DMS 273 (cell line): ENCODE data around the gene PRR13.
"Not testable (repeated sequence)": the region's sequence is repeated elsewhere in the genome, so short reads cannot be mapped to it uniquely, and the experiment has no call there.

Source experiments
- DNase-seq: peaks from one replicate; lab custom pipeline; 2025; ENCODE audit not compliant: unreplicated experiment; lab: John Stamatoyannopoulos, UW

The PRR13 gene, protein sequence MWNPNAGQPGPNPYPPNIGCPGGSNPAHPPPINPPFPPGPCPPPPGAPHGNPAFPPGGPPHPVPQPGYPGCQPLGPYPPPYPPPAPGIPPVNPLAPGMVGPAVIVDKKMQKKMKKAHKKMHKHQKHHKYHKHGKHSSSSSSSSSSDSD

DNA sequence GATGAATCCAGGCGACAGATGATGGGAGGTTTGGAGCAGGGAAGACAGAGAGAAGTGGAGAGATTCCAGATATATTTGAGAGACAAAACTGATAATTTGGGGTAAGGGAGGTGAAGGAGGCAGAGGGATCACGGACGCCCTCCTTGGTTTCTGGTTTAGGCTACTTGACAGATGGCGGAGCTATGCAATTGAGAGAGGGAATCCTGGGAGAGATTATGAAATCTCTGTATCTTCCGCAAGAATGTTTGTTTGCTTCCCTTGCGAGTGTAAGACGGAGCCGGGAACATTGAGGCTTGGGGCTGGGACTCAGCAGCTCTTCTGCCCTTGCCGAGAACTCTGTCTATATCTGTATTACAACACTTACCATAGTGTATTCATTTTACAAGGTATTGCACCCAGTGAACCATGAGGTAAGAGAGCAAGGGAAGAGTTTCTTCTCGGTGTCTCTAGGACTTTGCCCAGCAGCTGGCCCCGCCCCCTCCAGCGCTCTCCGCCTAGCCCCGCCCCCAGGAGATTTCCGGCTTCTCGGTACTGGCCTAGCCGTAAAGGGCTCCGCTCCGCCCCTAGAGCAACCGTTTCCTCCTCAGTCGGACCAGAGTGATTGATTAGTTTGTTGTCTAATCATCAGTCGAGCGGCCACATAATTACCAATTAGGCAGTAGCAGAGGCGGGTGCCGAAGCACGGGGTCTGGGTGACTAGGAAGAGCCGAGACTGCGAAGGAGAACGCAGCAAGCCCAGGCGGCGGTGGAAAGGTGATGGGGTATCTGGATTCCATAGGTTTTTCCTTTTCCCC lies at the start of gene PRR13:
Gene PRR13, plus strand, starts transcription at position 695 of the 794 bp plus-strand sequence. CDS start 981 bp downstream, outside the sequence.
- peak; percentile 99 for DNase-seq

DNA sequence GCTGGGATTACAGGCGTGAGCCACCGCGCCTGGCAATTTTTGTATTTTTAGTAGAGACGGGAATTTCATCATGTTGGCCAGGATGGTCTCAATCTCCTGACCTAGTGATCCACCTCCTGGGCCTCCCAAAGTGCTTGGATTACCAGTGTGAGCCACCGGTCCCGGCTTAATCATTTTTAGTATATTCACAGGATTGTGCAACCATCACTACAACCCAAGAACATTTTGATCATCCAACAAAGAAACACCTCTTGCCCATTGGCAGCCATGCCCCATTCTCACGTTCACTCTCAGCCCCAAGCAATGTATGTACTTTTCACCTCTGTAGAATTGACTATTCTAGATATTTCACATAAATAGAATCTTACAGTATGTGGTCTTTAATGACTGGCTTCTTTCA lies 41.6 kb upstream of the PRR13 start:
- DNase-seq: no peak

DNA sequence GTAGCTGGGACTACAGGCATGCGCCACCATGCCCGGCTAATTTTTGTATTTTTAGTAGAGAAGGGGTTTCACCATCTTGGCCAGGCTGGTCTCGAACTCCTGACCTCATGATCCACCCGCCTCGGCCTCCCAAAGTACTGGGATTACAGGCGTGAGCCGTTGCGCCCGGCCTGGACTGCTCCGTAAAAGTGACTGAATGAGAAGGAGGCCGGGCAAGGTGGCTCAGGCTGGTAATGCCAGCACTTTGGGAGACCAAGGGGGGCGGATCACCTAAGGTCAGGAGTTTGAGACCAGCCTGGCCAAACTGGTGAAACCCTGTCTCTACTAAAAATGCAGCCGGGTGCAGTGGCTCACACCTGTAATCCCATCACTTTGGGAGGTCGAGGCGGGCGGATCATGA lies 39.2 kb upstream of the PRR13 start:
- DNase-seq: not testable (repeated sequence)

DNA sequence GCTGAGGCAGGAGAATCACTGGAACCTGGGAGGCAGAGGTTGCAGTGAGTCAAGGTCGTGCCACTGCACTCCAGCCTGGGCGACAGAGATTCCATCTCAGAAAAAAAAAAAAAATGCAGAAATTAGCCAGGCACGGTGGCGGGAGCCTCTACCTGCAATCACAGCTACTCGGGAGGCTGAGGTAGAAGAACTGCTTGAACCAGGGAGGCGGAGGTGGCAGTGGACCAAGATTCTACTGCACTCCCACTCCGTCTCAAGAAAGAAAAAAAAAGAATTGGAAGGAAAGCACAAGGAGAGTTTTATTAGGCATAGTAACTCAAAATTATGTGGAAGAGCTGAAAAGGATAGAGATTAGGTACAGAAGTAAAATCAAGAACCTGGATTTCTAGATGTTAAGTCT lies 38.7 kb upstream of the PRR13 start:
- no peak for DNase-seq

DNA sequence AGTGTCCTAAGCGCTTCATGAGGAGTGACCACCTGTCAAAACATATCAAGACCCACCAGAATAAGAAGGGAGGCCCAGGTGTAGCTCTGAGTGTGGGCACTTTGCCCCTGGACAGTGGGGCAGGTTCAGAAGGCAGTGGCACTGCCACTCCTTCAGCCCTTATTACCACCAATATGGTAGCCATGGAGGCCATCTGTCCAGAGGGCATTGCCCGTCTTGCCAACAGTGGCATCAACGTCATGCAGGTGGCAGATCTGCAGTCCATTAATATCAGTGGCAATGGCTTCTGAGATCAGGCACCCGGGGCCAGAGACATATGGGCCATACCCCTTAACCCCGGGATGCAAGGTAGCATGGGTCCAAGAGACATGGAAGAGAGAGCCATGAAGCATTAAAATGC lies 30.6 kb upstream of the PRR13 start:
- no peak for DNase-seq

DNA sequence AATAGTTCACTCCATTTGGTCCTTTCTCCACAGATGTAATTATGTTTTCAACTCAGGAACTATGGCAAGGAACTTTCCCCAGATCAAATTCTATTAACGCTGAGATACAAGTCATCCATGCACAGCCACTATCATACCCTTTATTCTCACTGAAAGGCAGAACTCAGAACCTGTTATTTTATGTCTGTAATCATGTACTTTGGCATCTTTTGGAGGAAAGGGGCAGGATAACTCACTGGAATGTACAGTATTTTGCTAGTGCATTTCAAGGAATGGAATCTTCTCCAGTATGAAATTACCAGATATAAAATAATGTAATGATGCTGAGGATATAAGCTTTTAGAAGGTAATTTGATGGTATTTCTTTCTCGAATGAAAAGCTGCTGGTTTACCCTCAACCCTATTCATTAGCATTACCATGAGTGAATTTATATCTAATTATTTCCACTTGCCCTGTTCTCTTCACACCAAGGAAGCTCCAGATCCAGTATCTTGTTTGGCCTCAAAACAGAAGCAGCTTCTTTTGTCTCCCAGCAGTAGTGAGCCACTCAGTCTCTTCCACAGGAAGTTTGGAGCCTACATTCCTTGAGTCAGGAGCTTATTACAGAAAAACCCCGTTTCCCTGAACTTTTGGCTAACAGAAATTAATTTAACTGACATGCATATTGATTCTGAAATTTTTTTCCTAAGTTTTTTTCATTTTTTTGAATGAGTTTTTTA lies 27.9 kb upstream of the PRR13 start:
- DNase-seq: no peak

DNA sequence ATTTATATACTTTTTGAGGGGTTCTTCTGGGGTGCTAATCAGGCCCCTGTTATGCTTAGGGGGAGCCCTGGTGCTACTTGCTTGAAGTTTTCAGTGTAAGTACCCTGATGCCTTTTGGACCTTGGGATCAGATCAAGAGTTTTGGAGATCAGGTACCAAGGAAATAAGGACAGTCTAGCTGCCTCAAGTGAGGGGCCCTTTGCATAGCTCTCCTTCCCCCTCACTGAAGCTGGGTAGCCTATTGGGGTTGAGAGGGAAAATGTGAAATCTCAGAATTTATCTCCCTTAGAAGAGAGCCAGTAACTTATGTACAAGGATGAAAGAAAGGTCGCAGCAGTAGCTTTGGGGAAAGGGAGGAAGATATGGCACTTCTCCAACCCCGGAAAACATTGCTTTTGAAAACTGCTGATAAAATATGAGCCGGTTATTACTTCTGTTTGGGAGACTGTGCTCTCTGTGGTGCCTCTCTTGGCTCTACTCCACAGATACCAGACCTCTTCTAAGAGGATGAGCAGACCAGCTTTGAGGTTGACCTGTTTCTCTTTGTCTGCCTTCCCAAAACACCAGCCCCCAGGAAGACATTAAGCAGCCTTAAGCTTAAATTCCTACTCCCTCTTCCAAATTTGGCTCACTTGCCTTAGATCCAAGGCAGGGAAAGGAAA lies 26.6 kb upstream of the PRR13 start:
- DNase-seq: no peak

DNA sequence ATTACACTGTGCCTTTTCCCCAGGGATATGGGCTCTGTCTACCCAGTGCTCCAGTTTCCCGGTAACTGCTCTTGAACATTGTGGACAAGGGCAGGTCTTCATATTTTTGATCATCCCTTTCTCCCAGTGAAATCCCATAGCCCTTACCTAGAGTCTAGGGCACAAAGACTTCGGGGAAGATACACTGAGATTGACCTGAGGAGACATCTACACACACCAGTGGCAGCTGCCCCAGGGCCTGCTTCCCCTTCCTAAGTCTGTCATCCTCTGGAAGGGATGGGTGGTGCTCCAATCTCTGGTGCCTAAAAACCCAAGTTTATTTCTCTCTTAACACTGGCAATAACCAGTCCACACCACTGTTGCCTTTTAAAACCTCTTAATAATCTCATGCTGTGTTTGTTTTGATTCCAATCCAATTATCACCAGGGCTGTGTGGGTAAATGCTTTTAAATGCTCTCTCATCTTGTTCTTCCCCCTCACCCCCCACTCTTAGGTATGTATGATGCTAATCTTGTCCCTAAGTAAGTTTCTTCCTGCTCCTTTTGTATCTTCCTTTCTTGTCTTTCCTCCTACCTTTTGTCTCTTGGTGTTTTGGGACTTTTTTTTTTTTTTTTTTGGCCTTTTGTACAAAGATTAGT lies 25.7 kb upstream of the PRR13 start:
- DNase-seq: not testable (repeated sequence)

DNA sequence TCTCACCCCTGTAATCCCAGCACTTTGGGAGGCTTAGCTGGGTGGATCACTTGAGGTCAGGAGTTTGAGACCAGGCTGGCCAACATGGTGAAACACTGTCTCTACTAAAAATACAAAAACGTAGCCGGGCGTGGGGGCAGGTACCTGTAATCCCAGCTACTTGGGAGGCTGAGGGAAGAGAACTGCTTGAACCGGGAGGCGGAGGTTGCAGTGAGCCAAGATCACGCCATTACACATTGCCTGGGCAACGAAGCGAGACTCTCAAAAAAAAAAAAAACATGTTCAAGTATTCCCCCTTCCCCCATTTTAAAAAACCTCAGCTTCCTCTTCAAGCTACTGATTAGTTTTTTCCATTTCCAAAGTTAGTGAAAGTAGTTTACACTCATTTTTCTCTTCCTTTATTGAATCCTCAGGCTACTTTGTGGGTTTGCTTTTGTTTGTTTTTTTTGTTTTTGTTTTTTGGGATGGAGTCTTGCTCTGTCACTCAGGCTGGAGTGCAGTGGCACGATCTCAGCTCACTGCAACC lies 24.2 kb upstream of the PRR13 start:
- DNase-seq: not testable (repeated sequence)

DNA sequence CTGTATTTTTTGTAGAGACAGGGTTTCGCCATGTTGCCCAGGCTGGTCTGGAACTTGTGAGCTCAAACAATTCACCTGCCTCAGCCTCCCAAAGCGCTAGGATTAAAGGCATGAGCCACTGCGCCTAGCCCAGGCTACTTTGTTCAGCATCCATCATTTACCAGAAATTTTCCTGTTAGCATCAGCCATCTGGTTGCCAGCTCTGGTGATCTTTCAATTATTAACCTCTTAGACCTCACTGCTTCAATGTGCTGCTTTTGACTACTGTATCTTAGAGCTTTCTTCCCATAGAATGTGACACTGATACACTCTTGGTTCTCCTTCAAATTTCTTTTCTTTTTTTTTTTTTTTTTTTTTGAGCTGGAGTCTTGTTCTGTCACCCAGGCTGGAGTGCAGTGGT lies 23.3 kb upstream of the PRR13 start:
- no peak for DNase-seq

DNA sequence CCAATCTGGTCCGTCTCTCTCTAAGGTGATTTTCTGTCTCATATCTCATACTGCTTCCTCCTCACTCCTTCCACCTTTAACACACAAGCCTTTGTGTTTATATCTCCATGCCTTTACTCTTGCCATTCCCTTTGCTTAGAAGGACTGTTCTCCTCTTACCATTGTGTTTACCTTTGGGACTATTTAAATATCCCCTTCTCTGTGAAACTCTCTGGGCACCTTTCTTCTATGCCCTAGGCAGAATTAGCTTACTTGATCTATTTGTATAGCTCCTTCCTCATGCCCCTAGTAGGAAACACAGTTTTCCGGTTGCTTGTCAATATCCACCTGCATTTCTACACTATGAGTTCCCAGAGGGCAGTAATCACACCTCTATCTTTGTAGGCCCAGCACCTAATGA lies 21.8 kb upstream of the PRR13 start:
- DNase-seq: no peak

DNA sequence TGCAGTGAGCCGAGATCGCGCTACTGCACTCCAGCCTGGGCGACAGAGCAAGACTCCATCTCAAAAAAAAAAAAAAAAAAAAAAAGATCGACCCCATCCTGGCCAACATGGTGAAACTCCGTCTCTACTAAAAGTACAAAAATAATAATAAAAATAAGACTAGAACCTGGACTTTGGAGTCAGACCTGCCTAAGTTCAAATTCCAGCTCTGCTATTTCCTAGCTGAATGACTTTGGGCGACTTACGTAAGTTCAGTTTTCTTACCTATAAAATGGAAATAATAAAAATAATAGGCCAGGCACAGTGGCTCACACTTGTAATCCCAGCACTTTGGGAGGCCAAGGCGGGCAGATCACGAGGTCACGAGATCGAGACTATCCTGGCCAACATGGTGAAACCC lies 19.3 kb upstream of the PRR13 start:
- DNase-seq: not testable (repeated sequence)

DNA sequence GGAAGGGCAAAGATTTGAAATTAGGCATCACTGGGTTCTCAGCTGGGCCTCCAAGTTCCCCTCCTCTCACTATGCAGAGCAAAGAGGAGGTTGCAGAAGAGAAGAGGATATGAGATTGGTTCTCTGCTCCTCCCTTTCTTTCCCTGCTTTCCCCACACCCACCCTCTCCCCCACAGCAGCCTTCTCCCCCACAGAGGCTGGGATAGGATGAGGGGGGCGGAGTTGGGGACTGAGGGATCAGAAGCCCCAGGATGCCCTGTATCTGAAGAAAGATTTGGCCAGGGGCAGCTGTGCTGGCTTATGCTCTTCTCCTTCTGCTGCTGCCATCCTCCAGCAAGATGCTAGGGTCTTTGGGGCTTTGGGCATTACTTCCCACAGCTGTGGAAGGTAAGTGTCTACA lies 17.9 kb upstream of the PRR13 start, which contains the start of gene AMHR2:
Gene AMHR2, plus strand, starts transcription at position 259 of the 400 bp plus-strand sequence. Its CDS starts 80 bp downstream, at position 339.
- no peak for DNase-seq

DNA sequence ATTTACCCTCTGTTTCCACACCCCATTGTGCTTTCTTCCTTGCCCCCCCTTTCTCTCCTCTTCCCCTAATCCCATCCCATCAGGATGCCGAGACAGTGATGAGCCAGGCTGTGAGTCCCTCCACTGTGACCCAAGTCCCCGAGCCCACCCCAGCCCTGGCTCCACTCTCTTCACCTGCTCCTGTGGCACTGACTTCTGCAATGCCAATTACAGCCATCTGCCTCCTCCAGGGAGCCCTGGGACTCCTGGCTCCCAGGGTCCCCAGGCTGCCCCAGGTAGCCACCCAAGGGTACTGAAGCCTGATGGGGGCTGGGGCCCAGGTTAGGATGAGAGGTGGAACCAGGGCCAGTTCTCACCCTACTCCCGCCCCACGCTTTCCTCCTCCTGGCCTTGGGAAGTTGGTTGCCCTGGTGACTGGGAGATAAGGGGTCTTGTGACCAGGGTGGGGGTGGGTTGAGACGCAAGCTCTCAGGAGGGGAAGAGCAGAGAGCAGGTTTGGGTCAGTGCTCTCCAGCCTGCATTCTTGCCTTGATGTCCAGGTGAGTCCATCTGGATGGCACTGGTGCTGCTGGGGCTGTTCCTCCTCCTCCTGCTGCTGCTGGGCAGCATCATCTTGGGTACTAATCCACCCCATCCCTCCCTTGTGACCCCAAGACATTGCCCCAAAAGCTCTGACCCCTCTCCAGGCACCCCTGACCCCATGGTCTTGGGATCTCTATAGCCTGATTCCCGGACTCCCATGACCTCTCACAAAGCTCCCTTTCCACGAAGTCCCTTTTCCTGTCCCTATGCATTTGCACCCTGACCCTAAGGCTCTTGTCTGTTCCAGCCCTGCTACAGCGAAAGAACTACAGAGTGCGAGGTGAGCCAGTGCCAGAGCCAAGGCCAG lies 16.7 kb upstream of the PRR13 start:
- DNase-seq: no peak

DNA sequence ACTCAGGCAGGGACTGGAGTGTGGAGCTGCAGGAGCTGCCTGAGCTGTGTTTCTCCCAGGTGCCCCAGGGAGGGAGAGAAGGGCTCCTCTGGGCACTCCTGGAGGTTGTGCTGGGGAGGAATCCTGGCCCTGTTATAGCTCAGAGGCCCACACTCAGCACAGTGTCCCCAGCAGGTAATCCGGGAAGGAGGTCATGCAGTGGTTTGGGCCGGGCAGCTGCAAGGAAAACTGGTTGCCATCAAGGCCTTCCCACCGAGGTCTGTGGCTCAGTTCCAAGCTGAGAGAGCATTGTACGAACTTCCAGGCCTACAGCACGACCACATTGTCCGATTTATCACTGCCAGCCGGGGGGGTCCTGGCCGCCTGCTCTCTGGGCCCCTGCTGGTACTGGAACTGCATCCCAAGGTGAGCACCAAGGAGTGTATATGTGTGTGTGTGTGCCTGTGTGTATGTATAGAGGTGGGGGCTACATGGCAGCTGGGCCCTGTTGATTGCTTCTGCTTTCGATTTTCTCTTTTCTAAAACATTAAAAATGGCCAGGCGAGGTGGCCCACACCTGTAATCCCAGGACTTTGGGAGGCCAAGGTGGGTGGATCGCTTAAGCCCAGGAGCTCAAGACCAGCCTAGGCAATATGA lies 15.9 kb upstream of the PRR13 start:
- no peak for DNase-seq

DNA sequence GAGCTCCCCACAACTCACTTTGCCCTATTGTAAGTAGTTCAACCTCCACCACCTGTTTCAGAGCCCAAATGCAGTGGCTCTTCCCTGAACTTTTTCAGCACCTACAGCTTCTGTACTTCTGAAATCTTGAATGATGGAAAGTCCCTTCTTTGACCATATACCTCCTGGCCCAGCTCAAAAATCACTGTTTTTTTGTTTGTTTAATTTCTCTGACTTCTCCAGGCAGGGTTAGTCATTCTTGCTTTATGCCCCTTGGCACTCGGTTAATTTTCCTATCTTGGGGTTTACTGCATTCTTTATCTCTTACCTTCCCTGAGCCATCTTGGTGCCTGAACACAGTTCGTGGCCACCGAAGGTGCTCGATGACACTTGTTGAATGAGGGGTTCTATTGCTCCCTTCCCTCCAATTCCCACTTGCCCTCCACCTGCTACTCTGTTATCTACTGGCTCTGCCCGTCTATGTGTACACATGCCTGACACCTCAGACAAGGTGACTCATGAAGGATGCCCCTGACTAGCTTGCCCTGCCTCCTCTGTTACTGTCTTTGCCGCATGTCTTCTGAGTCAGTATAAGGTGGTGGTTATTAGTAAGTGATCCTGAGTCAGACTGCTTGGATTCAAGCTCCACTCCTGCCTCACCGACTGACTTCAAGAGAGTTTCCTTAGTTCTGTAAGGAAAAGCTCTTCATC lies 13.5 kb upstream of the PRR13 start:
- no peak for DNase-seq

DNA sequence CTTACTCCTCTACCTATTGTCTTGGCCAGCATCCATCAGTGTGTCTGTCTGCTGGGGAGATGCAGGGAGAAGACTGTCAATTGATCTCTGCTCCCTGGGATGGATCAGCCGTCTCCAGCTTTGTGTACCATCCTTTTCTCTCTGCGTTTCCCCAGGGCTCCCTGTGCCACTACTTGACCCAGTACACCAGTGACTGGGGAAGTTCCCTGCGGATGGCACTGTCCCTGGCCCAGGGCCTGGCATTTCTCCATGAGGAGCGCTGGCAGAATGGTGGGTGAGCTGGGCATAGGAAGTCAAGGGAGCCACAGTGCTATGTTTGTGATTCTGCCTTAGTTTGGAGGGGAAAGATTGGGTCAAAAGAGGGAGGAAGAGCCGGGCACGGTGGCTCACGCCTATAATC lies 12.8 kb upstream of the PRR13 start:
- no peak for DNase-seq

DNA sequence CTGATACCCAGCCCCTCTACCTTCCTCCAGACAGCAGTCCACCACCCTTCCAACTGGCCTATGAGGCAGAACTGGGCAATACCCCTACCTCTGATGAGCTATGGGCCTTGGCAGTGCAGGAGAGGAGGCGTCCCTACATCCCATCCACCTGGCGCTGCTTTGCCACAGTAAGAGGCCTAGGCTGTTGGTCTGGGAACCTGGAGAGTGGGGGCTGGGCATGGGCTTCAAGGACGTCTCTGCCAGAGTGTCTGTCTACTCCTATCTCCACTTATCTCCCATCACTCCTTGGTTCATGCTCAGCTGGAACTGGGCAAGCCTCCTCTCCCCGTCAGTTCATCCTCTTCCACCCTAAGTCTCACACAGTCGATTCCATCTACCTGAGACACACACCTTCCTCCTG lies 11.4 kb upstream of the PRR13 start:
- DNase-seq: no peak

DNA sequence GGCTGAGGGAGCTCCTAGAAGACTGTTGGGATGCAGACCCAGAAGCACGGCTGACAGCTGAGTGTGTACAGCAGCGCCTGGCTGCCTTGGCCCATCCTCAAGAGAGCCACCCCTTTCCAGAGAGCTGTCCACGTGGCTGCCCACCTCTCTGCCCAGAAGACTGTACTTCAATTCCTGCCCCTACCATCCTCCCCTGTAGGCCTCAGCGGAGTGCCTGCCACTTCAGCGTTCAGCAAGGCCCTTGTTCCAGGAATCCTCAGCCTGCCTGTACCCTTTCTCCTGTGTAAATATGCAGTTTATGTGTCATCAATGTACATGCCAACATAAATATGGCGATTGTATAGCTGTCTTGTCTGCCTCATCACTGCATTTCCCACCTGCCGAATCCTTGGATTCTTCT lies 10.3 kb upstream of the PRR13 start:
- DNase-seq: no peak
